A204.1 (cell line): ENCODE results near the gene CEP126.
"Not testable (repeated sequence)": the region's sequence is repeated elsewhere in the genome, so short reads cannot be mapped to it uniquely, and the experiment has no call there.

Source experiments
- FAIRE-seq: peaks from 2 replicates; lab custom pipeline; 2012; peaks lifted over from hg19 to GRCh38; lab: Jason Lieb, UNC

Gene CEP126

DNA sequence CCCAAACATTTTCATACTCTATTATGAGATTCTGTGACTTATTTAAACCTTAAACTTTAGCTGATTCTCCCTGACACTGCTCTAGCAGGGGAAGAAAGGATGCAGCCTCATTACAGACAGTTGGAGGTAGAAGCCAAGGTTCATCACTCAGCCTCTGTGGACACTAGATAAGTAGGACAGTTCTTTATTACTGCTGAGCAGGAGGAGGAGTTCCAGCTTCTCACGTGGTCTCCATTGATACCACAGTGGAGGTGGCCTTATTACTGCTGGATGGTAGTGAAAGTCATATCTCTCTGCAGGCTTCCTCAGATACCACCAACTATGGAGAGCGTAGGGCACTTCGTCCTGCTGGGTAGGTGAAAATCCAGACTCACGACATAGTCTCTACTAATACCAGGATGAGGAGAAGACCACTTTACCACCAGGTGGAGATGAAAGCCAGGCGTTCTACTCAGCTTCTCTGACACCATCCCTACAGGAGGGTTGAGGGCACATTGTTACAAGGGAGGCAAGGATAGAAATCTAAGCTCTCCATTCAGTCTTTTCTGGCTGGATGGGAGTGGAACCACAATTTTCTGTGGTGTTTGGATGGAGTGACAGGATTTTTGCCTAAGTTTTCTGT lies 14.6 kb downstream of the CEP126 start:
- FAIRE-seq = no peak

GRCh38 chr11:101931692-101932091 lies 16.9 kb downstream of the CEP126 start:
- no peak for FAIRE-seq

DNA sequence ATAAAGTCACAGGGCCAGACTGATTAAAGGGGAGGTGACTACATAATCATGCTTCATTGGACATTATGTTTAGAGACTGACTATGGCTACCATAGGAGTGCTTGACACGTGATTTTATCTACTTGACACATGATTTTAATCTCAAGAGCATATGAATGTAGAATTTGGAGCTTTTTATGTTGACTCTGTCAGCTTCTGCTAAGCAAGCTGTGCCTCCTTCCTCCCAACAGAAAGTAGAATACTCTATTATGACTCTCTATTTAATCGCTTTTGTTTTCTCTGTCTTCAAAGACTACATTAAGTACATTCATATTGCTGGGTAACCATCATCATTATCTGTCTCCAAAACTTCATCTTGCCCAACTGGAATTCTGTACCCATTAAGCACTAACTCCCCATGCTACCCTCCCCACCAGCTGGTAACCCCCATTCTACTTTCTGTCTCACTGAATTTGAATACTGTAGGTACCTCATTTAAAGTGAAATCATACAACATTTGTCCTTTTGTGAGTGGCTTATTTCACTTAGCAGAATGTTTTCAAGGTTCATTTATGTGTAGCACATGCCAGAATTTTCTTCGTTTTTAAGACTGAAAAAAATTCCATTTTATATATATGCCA lies 26.2 kb downstream of the CEP126 start:
- FAIRE-seq = no peak

- no peak for FAIRE-seq
These were observed 30.1 kb downstream of the CEP126 start for GRCh38 chr11:101944923-101945322.

DNA sequence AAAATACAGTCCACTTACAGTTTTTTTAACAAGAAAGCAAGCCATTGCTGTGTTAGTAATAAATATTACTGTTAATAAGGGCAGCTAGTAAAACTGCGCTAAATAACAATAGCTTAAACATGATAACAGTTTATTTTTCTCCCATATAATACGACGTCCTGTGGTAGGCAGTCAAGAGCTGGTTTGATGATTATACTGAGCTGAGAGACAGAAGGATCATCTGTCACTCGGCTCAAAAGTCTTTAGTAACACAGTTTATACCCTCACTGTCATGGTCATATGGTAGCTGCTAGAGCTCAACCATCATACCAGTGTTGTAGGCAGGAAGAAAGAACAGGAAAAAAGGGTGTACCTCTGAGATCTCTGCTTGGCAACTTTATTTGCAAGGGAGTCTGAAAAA lies 30.6 kb downstream of the CEP126 start:
- FAIRE-seq = no peak

DNA sequence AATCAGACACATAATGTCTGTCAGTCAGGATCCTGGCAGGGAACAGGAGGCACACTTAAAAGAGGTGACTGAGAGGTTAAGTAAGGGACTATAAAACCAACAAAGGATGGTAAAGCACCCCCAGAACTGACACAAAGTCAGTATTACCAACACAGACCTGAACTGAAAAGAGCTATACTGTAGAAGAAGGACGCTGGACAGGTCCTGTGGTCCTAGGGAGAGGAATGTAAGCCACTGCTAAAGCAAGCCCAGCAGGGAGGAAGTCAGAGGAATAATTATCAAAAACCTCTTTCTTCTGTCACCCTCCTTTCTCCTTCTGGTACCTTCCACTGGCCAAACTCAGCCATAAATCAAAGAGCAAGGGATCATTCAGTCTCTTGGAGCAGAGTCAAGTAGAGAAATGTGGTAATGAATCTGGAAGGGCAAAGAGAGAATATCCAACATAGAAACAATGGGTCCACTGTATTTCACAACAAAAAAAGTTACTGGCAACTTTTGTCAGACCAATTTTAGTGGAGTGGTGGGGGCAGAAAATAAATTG lies 34.9 kb downstream of the CEP126 start:
- FAIRE-seq = no peak

DNA sequence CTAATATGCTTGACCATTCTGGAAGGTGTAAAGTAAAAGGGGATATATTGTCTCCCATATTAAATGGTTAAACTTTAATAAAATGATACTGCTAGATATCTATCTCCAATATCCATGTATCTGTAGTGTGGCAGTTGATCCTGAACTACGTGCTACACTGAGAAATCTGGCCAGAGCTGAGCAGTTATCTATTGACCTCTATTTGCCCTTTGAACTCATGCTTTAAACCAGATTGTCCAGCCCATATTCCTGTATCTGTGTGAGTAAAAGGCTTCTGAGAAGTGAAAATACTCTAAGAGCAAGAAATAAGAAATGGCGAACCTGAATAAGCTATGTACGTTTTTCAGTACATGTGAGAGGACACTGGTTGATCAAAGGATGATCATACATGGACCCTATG lies 40.5 kb downstream of the CEP126 start:
- no peak for FAIRE-seq

DNA sequence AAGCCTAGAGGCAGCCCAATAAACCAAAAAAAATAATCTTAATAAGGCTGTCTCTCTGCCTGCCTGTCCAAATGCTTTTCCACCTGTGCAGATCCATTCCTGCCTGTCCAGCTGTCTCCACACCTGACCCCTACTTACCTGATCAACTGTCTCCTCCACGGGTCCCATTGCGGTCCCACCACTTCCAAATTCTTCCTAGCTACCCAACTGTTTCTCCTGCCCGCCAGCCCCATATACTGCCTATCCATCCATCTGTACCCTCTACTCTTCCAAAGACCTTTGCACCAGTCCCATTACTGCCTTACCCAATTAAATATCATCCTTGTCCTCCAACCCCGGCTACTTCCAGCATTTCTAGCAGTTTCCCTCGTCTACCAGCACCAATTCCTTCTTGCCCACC lies 40.9 kb downstream of the CEP126 start:
- no peak for FAIRE-seq

- FAIRE-seq = no peak
These were observed 45.4 kb downstream of the CEP126 start for GRCh38 chr11:101960231-101960630.

DNA sequence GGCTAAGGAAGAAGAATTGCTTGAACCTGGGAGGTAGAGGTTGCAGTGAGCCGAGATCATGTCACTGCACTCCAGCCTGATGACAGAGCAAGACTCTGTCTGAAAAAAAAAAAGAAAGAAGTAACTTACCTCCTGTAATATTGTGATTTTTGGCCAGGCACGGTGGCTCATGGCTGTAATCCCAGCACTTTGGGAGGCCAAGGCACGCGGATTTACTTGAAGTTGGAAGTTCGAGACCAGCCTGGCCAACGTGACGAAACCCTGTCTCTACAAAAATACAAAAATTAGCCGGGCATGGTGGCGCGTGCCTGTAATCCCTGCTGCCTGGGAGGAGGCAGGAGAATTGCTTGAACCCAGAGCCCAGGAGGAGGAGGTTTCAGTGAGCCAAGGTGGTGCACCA lies 49.4 kb downstream of the CEP126 start:
- not testable (repeated sequence) for FAIRE-seq

DNA sequence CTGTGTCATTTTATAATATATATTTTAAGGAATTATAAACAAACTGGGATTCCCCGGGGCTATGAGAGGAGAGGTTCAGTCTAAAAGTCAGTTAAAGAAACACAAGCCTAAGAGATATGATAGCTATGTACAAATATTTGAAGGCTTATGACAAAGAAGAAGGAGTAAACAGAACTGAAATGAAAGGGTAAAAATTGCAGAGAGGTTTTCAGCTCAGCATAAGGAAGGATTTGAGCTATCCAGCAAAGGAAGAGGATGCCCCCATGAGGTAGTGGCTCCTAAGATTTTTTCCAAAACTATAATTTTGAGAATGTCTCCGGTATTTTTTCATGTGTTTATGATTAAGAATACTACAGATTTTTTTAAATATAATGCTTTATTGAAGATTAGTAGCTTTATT lies 59.4 kb downstream of the CEP126 start:
- peak; percentile 43 for FAIRE-seq

DNA sequence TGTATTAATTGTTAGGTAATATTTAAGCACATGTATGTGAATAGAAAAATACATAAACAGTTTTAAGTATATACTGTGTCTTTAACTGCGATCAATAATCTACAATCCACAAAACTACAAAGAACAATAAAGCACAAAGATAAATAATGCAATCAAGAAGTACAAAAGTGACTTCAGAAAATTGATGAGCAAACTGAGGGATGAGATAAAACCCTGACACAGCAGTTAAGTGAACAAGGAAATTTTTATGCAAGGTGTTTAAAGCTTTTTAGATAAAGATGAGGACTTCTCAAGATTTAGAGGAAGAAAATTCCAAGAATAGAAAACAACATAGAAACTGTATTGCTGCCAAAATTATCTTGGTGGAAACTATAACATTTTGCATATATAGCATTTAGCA lies 60.0 kb downstream of the CEP126 start:
- FAIRE-seq = no peak

DNA sequence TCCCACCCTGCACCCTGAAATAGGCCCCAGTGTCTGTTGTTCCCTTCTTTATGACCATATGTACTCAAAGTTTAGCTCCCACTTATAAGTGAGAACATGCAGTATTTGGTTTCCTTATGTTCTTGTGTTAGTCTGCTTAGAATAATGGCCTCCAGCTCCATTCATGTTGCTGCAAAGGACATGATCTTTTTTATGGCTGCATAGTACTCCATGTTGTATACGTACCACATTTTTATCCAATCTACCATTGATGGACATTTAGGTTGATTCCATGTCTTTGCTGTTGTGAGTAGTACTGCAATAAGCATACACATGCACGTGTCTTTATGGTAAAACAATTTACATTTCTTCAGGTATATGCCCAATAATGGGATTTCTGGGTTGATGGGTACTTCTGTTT lies 60.9 kb downstream of the CEP126 start:
- no peak for FAIRE-seq

GRCh38 chr11:101987370-101987769 lies 72.6 kb downstream of the CEP126 start:
- FAIRE-seq = no peak

- FAIRE-seq = no peak
These were observed 78.4 kb downstream of the CEP126 start for GRCh38 chr11:101993172-101993571.

- FAIRE-seq = not testable (repeated sequence)
These were observed 79.3 kb downstream of the CEP126 start for GRCh38 chr11:101994052-101994469.

GRCh38 chr11:101996111-101996510 lies 81.3 kb downstream of the CEP126 start:
- no peak for FAIRE-seq

GRCh38 chr11:102001657-102002338 lies 87.0 kb downstream of the CEP126 start:
- no peak for FAIRE-seq

DNA sequence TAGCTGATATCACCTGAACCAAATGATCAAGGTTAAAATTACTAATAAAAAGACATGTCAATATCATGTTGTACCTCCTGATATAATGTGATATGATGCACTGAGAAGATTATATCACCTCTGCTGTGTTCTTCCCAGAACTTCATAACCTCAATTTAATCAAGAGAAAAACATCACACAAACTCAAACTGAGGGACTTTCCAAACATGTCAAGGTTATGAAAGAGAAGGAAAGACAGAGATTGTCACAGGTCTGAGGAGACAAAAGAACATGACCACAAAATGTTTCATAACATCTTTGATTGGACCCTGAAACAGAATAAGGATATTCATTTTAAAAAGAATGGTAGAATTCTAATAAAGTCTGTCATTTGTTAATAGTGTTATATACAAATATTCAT lies 89.4 kb downstream of the CEP126 start:
- no peak for FAIRE-seq

- FAIRE-seq = no peak
These were observed 90.5 kb downstream of the CEP126 start for GRCh38 chr11:102005306-102005705.

DNA sequence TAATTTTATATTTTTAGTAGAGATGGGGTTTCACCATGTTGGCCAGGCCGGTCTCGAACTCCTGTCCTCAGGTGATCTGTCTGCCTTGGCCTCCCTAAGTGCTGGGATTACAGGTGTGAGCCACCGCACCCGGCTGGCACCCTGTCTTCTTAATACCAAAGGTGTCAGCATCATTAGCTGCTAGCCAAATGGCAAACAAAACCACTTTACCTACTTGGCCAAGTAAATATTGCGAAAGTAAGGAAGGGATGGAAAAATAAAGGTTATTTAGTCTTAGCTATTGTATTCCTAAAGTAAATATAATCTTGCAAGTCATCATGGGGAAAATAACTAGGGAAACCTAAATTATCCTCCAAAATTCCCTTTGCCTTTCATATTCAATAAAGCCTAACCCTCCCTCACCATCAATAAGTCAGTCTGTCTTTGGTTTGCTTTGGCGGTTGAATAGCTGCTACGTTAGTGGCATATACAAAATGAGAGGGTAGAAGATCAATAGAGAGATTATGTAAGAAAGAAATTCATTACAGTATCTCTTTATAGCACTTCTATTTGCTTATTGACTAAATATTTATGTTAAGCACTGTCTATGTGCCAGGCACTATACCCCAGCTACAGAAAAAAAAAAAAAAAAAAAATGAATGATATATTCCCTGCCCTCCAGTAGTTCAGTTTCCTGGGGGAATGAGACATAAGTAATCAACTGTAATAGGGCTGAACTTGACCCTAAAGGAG lies 92.2 kb downstream of the CEP126 start:
- no peak for FAIRE-seq

- peak; percentile 98 for FAIRE-seq
These were observed 93.0 kb downstream of the CEP126 start for GRCh38 chr11:102007567-102008437.
